ENCODE measurements around the gene PCA3.
"Not testable (repeated sequence)": the region's sequence is repeated elsewhere in the genome, so short reads cannot be mapped to it uniquely, and the experiment has no call there.

PCA3 gene

DNA sequence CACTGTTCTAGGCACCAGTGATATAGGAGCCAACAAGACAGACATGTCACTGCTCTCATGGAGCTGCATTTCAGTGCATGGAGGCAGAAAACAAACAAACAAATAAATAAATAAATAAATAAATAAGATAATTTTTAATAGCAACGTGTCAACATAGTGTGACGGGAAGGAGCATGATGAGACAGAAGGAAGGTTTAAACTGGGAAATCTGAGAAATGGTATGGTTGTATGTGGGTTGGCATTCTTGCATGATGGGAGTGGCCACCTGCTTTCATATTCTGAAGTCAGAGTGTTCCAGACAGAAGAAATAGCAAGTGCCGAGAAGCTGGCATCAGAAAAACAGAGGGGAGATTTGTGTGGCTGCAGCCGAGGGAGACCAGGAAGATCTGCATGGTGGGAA is at the start of gene PCA3:
Gene PCA3, plus strand, starts transcription at position 301 of the 400 bp plus-strand sequence.
- no peak for DNase-seq

DNA sequence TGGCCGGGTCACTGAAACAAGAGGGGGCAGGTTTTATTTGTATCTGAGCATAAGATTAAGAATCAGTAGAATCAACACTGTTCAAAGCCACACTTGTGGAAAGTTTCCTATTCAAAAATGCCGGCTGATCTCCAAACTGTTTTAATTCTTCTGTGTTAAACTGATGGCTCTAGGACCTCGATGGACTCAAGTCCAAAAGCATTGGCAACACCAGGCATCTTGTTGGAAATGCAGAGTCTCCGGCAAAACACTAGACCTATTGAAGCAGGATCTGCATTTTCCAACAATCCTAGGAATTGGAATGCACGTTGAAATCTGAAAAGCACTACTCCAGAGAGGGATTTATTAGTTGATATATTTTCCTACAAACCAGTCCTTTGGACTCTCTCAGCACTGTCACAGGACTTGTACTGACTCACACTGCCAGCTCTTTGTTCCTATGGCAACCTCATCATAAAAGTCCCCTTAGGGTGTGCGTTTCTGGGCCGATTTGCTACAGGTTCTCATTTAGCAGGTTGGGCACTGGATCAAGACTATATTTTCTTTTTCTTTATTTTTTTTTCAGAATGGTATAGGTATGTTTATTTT is 48.1 kb upstream of the PCA3 start:
- no peak for DNase-seq

DNA sequence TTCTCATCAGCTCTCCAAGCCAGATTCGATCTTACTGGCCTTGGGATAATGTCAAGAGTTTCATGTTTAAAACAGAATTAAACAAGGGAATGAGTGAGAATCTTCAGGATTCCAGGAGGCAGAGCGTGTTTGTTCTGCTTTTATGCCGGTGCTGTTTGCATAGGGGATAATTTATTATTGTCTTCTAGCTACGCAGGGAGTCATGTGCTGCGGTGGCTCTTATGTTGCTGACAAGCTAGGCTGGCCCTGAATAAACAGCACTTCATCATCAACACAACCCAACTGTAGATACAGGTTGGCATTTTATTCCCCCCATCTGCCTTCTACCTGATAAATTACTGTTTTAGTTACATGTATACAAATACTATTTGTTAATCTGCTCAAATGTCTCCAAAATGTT is 47.1 kb upstream of the PCA3 start:
- DNase-seq = no peak

DNA sequence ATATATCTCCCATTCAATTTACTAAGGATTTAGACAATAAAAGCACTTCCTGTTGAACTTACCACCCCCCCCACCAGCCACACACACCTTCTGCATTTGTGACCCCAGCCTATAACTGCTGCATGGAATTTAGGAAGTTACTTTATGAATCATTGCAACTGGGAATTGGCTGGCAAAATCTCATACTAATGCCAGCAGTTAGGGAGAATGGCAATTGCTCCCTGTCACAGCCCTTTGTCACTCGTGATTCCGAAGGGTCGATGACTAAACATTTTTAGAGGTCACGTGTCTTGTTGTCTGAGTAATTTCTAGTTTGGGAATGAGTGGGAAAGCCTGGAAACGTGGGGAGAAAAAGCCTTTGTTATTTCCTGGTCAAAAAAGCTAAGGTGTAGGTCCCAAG is 46.6 kb upstream of the PCA3 start:
- DNase-seq = no peak

DNA sequence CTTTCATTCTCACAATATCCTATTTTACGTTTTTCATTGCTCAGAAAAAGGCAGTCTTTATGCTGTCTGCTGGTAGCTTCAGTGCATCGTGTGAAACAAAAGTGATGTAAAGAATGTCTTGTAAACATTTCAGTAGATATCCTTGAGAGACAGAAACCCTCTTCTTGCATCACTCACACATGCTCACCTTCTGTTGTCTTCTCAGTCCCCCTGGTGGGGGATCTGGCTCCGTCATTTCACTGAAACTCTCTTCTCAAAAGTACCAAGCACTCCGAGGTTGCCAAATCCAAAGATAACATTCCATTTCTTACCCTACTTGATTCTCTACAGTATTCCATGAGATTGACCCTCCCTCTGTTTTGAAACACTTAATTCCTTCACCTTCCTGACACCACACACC is 46.1 kb upstream of the PCA3 start:
- DNase-seq = no peak

DNA sequence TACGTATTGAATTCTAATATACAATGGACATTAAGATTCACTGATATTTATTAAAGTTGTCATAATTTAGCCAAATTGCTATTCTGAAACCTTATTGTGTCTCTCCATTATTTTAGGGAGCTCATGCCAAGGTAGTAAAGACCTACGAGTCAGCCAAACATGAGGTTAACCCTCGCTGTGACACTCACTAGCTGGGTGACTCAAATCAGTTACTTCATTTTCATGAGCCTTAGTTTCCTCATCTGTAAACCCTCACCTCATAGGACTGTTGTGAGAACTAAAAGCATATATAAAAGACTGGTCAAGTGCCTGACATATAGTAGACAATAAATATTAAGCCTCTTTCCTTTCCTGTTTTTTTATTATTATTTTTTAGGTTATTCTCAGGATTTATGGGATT is 44.0 kb upstream of the PCA3 start:
- no peak for DNase-seq

DNA sequence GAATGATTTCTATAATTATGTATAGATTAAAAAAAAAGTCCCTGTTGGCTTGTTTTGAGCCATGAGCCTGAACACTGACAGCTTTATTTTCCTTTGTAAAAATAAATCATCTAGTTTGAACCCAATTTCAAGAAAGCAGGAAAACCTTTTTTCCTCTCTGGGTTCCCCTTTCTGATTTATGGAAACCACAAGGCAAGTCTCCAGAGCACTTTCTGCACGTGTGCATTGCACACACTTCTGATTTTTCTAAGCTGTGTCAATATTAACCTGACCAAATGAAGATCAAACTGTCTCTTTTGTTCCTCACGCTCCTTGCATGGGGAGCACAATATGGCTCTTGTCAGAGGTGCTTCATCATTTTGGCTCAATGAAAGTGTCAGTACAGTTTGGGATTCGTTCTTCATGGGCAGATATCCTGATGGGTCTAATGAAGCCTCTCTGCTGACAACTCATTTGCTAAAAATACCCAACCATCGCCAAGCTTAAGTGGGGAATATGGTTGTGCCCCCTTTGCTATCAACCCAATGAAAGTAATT is 39.2 kb upstream of the PCA3 start:
- DNase-seq = no peak

DNA sequence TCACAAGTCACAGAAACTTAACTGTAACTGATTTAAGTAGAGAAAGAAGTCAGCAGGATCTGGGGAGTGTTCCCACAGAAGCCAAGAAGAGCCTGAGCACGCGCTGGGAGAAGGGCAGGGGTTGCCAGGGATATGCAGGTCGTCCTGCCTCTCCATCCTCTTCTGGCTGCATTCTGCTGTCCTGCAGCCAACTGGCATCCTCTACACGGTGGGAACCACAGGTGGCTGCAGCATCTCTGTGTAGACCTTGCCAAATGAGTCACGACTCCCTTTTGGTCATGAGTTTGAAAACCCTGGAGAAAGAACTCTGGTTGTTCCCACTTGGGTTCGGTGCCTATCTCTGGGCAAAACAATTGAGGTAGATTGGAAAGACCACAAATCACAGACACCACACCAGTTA is 38.4 kb upstream of the PCA3 start:
- DNase-seq = no peak

DNA sequence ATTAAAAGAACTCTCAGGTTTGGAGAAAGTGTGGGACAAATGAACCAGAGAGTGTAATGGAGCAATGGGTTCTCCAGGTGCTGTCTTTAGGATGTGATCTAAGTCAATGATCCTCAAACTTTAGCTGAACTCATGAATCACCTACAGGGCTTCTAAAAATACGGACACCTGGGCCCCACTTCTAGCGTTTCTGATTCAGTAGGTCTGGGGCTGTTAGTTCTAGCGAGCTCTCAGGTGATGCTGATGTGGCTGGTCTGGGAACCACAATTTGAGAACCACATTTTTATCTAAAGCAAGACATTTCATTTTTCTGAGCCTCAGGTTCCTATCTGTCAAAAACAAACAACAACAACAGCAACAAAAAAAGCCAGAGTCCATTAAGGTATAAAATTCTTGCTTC is 35.1 kb upstream of the PCA3 start:
- DNase-seq = no peak

DNA sequence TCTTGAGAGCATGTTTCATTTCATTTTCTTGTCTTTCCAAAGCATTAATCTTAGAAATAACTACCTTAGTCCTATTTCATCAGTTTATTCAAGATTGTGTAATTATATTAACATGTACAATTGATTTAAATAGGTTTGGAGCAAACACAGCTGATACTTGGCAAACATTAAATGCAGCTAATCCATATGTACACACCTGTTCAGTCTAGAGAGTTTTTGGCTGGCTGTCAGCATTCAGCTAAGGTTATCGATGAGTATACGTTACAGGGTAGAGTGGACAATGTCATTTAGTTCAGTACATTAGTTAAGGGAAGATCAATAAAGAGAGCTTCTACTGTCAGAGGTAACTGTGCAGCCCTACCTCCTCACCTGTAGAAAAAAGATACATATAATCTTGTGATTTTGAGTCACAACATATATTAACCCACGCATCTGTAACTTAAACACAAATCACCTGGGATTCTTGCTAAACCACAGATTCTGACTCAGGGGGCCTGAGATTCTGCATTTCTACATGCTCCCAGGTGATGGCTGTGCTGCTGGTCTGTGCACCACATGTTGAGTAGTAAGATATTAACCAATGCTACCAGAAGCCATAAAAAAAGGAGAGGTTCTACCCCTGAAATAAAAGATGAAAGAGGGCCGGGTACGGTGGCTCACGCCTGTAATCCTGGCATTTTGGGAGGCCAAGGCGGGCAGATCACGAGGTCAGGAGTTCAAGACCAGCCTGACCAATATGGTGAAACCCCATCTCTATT is 34.1 kb upstream of the PCA3 start:
- no peak for DNase-seq

DNA sequence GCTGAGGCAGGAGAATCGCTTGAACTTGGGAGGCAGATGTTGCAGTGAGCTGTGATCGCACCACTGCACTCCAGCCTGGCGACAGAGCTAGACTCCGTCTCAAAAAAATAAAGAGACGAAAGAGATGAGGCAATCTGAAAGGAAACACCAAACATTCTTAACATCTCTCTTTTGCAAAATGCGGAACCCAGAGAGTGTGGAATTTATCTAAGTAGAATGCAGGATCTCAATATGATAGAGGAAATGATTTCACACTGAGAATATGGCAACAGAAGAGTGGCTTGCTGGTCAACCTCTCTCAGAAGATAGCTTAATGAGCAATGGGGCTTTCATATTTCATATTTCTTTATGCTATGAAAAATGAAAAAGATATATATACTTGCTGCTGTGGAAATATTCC is 33.4 kb upstream of the PCA3 start:
- no peak for DNase-seq

DNA sequence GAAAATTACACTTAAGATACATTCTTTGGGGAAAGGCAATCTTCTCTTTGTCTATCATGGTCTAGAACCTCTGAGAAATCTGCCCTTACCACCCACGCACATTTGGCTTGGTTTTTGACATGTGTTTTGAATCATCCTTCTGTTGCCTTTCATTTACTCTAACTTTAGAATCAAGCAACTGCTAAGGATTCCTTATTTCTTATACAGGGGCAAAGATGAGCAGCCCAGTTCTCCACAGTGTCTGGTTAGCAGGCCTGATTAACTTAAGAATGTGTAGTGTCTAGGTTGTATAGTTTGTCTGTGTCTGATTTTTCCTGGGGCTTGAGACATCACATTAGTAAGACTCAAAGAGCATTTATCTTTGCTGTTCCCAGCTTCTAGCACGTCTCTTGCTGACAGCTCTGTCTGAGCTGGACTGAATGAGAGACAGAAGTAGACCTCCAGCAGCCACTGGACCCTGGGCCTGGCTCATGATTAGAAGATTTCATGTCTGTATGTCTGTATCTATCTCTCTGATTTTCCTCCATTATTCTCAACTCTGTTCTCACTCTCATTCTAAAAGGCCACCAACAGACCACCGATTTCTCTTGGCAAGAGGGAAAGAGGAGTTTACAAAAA is 31.8 kb upstream of the PCA3 start:
- DNase-seq = no peak

DNA sequence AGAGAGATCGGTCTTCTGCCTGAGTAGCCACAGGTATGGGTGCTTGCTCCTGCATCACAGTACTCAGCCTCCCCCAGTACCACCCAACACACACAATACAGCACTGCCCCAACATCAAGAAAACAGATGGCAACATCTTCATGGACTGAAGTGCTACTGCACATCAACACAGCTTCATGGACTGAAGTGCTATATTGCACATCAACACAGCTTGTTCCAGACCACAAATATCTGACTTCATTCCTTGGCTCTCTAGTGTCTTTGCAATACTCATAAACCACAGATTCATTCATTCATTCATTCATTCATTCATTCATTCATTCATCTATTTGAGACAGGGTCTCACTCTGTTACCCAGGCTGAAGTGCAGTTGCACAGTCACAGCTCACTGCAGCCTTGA is 31.1 kb upstream of the PCA3 start:
- DNase-seq = no peak

DNA sequence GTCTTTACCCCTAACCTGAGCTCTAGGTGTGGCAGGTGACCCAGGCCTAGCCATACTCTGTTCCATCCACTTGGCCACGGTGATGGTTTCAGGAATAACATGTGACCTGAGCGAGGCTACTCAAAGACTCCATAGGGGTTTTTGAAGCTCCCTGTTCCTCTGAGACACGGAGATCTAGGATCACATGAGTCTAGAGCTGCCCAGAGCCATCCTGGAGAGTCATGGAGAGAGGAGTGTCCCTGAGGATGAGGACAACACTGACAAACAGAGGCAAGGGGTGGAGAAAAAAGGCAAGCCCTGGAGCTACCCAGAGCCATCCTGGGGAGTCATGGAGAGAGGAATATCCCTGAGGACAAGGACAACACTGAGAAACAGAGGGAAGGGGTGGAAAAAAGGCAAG is 29.5 kb upstream of the PCA3 start:
- no peak for DNase-seq

DNA sequence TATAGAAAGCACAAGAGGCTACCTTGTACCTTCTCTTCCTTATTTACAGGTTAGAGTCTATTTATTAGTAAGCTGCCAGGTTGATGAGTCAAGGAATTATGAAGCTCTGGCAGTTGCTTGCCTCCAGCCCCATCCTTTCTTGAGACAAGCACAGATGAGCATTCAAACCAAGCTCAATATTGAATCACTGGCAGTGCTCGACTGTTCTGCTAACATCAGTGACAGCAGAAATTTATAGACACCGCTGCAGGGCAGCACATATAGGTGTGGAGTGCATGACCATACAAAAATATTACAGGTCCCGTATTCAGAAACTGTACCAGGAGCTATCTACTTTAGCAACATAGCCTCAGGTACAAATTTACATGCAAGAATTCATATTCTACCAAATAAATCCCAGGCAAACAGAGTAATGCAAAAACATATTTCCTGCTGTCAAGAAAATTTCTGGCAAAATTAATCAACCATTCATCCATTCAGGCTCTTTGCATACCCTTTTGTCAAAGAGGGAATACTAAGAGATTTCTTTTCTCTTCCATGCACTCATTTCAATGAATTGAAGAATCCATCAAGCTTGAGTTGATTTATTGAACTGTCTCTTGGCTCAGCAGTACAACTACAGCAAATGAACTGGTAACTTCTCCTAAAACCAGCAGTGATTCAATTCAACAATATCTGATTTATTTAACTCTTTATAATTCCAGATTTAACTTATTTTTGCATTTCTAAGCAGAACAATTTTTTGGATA is 26.9 kb upstream of the PCA3 start:
- no peak for DNase-seq

DNA sequence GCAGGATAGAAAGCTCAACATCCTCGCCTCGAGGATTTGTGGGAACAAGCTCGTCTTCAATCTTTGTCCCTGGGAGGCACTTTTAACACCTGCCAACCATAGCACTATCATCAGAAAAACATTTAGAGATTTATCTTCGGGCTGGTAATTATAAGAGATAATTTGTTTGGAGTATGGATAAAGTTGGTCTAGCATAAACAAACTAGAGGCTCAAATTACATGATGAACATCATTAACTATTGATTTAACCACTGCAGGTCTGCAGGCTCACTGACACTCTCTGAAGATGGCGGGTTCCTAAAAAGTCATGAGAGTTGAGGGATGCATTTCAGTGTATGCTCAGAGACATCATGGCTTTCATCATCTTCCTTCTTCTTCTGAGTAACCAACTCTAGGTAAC is 25.8 kb upstream of the PCA3 start:
- no peak for DNase-seq

DNA sequence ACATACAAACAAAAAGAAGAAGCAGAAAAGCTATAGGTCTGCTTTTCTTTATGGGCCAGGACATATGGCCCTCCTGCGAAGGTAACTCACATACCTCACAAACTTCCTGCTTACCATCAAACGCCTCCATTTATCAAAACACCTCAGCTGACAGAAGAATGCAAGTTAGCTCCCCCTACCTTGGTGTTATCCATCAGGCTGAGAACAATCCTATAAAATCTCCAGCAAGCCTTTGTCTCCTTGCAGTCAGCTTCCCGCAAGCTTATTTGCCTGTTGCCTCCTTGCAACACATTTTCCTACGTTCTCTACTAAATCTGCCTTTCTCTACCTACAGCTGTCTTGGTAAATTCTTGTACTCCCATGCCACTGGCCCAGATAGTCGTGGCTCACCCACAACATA is 22.7 kb upstream of the PCA3 start:
- no peak for DNase-seq

DNA sequence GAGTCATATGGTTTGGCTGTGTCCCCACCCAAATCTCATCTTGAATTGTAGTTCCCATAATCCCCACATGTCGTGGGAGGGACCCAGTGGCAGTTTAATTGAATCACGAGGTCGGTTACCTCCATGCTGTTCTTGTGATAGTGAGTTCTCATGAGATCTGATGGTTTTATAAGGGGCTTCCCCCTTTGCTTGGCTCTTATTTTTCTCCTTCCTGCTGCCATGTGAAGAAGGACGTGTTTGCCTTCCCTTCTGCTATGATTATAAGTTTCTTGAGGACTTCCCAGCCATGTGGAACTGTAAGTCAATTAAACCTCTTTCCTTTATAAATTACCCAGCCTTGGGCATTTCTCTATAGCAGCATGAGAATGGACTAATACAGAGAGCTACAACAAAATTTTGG is 21.3 kb upstream of the PCA3 start:
- DNase-seq = not testable (repeated sequence)

DNA sequence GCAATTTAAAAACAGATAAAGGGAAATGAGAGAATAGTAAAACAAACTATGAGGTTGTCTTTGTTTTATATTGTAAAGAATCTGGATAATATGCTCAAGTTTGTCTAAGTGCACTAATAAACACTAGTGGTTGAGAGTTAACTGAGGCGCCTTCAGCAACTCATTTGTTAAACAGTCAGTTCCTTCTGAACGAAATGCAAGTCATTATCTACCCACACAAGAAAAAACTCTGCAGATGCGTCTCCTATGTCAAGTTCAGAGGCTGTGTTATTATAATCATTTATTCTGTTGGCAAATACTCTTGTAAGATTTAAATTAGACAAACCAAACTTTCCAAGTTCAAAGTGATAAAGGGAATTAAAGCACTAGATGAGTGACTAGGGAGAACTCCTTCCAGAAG is 20.3 kb upstream of the PCA3 start:
- DNase-seq = no peak

DNA sequence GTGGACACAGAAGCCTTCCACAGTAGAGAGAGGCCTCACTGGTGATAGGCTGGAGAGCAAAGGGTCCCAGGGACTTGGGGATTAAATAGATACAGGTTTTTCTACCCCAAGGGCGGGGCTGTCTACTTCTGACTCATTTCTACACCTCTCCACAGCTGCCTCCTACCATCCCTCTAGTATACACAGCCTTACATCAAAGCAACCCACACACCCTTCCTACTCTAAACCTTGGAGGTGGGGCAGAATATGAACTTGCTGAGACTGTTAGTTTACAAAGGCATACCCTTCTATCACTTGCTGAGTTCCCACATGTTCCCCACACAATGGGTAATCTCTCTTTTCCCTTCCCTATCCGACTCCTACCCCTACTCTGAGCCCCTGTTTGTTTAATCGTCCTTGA is 19.9 kb upstream of the PCA3 start:
- DNase-seq = no peak

DNA sequence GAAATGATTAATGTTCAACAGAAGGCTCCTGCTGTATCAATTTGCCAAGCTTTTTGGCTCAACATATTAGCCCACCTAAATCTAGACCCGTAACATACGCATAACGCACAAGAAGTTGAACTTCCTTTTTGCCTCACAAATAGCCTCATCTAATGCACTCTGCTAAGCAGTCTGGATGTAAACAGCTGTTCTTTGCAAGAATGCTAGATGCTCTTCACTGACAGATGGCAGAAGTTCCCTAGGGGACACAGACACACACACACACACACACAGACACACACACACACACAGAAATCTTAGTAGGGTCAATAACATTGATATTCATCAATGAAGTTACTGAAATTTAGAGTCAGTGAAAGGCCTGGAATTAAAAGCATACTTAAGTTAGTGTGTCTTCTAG is 13.2 kb upstream of the PCA3 start:
- no peak for DNase-seq

DNA sequence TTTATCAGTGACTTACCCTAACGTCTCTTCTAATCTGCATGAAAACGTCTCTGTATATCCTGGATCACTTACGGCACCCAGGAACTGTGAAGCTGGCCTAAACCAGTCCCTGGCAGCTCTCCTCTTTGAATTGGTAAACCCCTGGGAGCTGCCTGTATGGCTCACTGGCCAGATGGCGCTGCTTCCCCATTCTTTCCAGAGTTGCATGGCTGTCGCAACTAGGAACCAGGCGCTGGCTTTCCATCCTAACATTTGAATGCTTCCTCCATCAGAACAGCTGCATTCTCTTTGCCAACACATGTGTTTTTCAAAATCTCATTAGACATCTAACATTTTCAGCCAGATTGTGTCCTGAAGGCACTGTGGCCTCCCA is 8.0 kb upstream of the PCA3 start:
- DNase-seq = no peak

DNA sequence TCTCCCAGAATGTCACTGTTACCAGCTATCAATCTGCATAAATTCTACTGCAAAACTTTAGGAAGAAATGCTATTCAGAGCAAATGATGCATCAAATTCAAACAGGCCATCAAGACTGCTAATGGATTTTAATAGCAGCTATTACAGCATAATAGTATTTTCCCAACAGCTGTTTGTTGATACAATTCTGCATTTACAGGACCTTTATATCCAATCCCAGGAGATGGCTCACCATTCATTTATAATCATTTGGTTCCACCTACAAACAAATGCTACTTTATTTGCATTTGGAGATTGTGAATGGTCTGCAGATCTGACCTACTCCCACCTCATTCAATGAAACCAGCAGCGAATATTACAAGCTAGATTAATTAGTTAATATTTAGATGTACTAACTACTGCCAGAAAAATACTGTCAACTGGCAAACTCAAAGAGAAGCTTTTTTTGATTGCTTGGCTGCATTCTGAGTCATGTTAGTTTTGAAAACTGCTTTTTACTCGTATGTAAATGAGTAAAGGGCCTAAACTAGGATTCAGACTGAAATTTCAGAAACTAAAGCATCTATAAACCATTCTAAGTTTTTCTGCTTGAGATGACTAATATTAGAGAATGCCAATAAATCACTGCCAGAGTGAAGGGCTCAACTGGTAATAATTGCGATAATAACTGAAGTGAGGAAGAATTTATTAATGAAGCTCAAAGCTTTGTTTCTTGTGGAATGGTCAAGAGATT is 7.1 kb upstream of the PCA3 start:
- no peak for DNase-seq
